T-helper 22 cell (primary cell): Measurements from ENCODE around the gene ARGLU1.

Experiments
- DNase-seq: peaks from one replicate; pipeline ENCODE4 v3.0.0-alpha.2; 2020; ENCODE audit warnings: low read depth

The ARGLU1 gene

DNA sequence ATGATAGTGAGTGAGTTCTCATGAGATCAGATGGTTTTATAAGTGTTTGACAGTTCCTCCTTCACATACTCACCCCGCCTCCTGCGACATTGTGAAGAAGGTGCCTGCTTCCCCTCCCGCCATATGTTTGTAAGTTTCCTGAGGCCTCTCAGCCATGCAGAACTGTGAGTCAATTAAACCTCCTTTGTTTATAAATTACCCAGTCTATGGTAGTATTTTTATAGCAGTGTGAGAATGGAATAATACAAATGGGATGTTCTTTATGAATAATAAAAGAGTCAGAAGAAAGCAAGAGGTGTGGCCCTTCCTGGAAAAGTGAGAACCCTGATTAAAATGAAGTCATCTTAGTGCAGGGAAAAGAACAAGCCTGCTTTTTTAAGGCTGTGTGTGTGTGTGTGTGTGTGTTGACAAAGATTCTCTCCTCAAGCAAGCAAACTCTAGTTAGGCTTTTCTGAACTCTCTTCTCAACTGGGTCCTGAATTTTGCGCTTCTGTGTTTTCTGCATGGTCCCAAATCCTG, 18.8 kb upstream of the ARGLU1 start:
- DNase-seq: no peak

DNA sequence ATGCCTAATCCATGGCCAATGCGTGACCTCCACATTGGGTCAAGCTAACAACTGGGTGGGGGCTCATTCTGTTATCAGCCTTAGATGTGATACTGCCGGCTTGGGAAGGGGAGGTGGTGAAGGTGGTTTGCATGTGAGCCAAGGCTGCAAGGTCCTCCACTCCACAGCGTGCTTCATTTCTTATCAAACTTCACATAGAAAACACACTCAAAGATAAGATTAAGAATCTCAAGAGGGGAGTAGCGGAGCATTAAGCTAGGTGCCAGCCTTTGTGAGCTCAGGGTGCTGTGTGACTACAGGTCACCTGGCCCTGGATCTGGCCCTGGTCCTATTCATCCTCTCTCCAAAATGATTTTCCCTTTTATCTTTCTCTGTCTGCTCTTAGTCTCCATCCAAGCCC, 13.3 kb upstream of the ARGLU1 start:
- no peak for DNase-seq

DNA sequence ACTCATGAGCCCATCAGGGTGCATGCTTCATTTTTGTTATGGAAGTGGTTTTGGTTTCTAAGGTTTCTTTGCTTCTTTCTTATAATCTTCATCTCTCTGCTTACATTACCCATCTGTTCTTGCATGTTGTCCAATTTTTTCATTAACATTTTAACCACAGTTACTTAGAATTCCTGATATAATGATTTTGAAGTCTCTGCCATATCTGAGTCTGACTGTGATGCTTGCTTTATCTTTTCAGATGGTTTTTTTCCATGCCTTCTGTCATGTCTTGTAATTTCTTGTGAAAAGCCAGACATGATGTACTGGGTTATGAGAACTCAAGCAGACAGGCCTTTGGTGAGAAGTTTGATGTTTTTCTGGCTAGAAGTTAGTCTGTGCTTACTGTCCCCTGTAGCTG, 8.0 kb upstream of the ARGLU1 start:
- DNase-seq: no peak

DNA sequence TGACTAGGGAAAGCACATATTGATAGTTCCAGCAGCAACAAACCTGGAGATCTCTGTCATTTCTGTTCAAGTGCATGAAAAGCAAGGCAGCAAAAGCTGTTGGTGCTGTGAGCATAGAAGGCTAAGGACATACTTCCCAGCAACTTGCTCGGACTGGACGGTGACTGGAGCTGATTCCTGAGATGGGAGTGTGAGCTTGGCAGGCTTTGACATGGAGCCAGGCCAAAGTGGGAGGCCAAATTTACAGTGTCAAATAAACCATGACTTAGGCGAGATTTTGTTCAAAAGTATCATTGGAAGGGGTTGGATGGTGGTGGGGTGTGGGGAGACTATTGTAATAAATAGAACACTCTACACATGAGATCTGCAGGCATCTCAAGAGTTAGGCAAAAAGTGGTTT, 5.9 kb upstream of the ARGLU1 start:
- DNase-seq: no peak

DNA sequence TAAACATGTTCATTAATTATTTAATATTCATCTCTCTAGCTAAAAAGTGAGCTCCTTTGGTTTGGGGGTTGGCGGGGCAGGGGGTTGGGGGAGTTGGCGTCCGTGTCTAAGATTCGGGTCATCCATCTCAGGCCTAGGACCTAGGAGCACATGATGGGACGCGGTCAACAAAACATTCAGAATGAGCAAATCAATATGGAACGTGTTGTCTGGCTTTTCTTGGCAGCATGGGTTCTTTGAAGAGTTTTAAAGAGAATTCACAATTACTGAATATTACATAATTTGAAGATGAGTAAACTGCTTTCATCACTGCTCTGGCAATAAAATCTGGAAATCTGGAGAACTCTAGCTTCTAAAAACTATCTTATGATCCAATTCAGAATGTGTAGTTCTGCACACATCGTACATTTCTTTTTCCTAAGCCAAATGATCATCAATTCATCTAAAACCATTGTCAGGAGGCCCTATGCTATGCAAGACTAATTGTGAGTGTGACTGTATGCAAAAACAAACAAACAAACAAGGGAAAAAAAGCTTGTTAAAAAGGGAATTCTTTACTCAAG, 5.4 kb upstream of the ARGLU1 start:
- DNase-seq: no peak

DNA sequence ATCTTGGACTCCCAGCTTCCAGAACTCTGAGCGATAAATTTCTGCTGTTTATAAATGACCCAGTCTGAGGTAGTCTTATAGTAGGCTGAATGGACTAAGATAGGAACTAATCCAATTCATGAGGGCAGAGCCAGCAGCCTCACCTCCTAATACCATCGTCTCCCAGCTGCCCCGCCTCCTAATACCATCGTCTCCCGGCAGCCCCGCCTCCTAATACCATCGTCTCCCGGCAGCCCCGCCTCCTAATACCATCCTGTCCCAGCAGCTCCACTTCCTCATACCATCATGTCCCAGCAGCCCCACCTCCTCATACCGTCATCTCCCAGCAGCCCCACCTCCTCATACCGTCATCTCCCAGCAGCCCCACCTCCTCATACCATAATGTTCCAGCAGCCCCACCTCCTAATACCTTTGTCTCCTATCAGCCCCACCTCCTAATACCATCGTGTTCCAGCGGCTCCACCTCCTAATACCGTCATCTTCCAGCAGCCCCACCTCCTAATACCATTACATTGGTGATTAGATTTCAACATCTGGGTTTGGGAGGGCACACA, 2.4 kb upstream of the ARGLU1 start:
- DNase-seq: peak; percentile 59

DNA sequence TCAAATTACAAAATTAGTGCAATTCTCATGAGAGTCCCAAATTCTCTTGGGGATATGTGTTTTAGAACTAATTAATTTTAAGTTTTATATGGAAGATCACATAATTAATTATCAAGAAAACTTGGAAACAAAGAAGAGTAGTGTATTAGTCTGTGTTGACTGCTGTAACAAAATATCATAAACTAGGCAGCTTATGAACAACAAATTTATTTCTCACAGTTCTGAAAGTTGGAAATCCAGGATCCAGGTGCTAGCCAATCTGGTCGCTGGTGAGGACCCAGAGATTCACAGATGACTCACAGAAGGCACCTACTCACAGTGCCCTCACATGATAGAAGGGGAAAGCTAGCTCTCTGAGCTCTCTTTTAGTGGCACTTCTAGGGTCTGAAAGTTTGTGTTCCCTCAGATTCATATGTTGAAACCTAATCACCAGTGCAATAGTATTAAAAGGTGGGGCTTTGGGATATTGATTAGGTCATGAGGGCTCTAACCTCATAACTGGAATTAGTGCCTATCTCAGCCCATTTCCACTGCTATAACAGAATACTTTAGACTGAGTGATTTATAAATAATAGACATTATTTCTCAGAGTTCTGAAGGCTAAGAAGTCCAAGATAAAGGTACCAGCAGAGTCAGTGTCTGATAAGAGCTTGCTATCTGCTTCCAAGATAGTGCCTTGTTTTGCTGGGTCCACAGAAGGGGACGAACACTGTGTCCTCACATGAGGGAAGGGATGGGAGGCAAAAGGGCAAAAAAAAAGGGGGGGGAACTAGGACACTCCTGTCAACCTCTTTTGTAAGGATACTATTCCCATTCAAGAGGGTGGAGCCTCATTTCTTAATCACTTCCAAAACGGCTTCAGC, 1.5 kb upstream of the ARGLU1 start:
- DNase-seq: no peak

DNA sequence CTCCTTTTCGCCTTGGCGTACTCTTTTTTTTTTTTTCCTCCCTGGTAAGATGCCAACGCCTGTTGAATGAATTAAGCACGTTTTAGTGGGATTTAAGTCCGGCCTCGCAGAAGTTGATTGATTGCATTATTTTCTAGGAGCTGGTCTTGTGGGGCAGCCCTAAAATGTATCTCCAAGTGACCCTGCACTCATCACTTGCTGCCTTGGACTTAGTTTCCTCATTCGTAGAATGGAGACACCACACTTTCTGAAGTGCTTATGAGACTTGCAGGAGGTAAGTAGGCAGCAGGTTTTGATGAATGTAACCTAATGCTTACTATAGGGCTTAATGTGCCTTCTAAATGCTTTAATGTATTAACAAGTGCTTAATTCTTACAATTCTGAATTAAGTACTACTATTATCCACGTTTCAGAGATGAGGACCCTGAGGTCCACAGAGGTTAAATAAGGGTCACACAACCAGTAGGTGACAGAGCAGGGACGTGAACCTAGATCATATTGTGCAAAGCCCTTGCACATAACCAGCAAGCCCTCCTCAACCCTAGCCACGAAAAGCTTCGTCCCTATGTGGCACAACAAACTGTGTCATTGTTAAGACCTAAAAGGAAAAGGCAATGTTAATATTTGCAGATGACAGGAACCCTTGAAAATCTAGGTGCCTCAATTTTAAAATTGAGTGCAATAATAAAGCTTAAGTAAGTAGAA, 514 bp upstream of the ARGLU1 start:
- no peak for DNase-seq

DNA sequence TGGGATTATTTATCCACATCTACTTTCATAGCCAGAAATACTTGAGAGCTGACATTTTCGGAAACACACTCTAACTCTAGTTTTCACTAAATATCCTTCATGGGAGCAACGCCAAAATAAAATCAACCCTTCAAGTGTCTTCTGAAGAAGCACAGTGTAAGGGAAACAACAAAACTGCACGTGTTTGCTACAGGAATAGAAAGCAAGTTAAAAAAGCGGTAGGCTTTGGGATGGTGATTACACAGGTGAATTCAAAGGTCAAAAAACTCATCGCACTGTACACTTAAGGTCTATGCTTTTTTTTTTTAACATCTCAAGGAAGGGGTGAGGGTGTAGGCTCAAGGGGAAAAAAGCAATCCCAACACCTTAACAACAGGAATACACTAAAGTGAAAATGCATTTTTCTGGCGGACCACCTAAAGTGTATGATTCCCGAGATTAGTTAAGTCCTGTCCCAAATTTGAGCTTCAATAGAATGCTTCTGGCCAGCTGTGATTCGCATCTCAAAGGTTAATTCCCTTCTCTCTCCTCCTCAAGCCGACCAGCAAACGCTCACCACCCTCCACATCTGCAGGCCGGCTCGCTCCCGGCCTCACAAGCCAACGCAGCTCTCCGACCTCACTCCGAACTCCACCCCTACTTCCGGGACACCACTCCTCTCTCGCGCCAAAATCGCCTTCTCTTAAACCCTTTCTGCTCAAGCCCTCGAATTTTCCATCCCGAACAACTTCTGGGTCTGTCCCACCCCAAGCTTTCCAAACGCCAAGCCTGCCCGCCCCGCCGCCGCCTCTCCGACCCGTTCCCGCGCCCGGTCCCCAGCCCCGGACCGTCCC, 1.1 kb downstream of the ARGLU1 start:
- DNase-seq: peak; percentile 13

DNA sequence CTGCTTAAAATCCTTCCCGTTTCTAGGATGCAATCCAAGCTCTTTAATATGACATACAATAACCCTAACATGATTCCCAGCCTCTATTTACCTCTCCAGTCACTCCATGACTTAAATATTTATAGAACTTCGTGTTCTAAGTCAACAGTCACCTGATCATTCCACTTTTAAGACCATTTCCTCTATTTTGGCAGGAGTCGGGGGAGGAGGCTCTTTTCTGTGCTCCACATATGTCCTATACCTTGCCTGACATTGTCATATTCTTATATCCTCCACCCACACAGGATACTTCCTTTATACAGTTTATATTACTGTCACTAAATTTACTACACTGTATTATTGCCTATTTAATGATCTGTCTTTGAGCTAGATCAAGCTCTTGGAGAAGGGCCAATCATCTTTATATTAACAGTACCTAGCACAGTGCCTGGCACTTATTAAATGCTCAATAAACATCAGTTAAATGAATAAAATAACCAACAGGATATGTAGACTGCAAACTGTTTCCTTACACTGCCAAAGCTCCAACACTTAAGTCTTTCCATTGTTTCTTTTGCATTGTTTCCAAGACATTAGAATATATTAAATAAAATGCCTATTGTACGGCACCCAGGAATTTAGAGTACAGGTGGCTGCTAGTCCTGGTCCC, 2.7 kb downstream of the ARGLU1 start:
- DNase-seq: no peak

DNA sequence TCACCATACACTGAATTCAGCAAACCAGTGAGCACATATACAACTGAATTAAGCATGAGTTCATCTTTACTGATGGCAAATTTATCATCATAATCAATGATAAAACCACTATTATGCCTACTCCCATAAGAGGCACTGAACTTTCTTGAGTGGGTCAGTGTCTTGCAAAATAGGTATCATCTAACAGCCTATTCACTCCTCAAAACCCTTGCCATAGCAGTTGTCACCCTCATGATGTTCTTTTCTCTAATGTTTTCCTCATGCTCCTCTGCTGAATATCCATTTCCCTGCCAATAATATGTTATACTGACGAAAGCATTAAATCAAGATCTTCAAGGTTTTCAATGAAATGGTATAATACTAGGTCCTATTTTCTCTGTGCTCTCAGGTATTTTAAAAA, 5.6 kb downstream of the ARGLU1 start:
- DNase-seq: no peak

DNA sequence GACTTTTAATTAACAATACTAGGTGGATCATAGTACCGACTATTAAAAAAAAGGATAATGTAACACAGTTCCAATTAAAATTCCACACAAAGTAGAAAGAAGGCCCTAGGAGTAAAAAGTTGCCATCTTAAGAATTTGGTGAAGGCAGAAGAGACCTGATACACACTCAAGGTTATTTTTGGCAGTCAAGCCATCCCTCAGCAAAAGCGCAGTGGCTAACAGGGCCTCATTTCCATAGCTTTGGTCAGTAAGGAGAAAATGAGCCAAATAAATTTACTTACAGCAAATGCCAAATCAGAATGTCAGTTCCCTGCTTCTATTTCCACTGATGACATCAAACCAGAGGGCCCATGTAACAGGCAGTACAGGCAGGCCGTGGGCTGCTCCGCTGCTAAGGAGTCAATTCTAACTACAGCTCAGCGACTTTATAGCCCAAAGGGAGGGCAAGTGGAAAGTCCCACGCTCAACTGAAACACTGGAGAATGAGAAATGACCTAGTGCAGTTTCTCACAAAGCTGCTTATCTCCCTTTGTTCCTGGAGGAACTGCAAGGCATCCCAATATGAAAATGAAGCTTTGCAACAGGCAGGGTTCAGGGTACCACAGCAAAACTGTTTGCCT, 6.3 kb downstream of the ARGLU1 start:
- peak; percentile 4 for DNase-seq

DNA sequence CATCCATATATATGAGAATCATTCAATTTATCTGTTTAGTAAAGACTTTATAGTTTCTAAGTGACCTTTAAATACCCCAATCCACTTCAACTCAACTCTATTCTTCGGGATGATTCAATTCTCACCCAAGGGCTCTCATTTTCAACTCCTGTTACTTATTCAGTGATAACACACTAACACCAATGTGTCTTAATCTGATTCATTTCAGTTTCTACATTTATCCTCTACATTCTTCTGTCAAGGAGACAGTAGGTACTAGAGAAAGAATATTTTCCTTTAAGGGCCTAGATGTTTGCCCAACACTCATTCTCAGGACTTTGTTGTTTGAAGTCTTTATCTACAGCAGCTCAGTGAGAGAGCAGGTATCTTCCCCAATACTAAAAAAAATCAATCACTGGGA, 7.1 kb downstream of the ARGLU1 start:
- DNase-seq: no peak

DNA sequence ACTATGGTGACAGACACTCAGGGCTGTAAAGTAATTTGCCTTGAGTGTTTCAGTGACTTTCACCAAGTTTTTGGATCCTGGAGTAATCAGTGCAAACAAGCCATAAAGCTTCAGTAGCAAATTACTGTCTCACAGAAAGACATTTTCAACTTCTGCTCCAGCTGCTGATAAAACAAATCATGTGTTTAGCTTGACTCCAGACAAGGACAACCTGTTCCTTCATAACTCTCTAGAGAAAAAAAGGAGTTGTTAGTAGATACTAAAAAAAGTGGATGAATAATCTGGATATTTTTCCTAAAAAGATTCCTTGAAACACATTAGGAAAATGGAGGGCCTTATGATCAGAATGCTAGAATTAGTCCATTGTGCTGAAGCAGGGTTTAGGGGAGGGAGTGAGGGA, 9.4 kb downstream of the ARGLU1 start:
- DNase-seq: no peak

DNA sequence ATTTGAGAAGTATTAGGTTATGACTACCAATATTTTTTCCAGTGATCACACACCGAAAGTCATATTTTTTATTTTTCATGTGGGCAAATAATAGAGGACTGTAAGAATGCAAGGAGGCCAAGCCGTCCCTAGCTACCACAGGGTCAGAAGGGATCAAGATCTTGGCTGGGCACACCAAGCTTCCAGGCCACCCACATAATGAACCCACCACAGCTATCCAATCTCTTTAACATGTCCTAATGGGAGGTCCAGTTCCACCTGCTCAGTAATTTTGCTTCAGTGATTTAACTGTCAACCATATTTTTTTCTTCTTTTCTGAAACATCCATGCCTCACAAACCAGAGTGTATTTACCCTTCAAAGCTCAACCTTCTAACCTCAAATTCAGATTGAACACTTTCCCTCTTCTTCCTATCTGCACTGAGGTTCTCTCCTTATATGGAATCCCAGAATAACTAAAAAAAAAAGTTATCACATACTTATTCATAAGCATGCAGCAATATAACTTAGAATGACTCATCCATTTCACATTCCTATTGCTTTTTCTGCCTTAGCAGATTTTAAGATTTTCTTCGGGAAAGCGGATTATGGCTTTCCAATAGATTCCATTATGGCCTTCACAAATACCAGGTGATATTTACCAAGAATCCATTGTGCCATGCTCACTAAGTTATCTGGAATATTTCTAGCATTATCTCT, 12.2 kb downstream of the ARGLU1 start:
- no peak for DNase-seq

DNA sequence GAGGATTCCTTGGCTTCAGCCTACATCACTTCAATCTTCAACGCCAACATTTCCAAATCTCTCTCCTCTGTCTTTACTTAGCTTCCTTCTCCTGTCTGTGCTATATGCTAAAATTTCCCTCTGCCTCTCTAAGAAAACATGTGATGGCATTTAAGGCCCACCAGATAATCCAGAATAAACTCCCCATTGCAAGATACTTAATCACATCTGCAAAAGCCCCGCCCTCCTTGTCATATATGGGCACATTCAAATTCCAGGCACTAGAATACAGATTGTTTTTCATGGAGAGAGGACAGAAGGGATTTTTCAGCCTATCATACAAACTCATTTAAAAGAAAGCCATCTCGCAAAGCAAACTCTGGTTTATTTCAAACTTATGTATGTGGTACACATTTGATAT, 16.2 kb downstream of the ARGLU1 start:
- DNase-seq: no peak

DNA sequence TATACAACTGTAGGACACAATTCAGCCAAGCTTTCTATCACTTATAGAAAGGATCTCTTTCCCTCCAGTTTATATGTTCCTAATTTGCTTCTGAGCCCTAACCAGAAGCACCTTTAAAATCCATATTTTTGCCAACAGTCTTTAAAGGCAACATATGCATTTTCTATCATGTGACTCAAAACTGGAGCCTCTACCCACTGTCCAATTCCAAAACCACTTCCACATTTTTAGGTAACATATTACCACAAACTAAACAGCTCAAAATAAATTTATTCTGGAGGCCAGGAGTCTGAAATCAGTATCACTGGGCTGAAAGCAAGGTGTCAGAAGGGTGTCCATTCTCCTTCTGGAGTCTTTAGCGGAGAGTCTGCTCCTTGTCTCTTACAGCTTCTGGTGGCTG, 16.6 kb downstream of the ARGLU1 start:
- no peak for DNase-seq

DNA sequence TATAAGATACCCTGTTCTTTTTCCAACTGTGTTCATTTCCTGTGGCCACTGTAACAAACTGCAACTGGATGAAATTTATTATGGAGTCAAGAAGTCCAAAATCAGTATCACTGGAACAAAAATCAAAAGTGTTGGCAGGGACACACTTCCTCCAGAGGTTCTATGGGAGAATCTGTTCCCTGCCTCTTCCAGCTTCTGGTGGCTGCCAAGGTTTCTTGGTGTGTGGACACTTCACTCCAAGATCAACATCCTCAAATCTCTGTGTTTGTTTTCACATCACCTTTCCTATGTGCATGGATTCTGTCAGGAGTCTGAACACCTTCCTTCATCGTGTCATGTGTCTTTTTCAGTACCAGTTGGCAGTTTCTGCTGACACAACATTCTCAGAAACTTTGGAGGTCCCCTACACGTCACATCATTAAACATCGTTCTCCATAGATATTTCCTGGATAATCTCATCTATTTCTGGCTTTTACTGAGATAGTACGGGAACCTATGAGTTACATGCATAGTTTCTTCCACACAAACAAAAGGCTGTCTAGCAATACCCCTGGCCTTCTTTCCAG, 17.3 kb downstream of the ARGLU1 start:
- no peak for DNase-seq

DNA sequence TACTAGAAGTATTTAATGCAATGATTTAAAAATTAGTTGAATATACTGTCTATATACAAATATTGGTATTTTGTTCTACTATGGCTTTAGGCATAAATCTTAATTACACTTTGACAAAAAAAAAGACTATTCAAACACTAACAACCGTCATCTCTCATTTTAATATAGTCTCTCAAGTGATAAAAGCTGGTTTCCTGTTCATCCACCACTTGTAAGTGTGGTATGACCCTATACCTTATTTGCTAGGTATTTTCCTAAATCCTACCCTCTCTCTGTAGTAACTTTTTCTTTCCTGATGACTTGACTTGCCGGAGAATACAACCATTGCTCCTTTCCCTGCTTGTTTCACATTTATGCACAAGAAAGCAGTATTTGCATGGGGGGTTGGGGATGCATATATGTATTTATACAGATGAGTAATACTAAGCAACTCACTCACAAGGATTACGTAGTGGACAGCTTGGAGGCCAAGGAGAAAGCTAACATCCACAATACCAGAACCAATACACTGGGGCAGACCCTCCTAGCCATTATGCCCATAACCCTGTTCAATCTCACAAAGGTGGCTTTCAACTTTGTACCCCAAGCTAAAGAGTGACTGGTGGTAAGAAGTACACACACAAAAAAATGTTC, 19.8 kb downstream of the ARGLU1 start:
- DNase-seq: no peak
